ENCODE results near the gene TMEM184B.

The TMEM184B gene

GRCh38 chr22:38305471-38306448, 33.0 kb upstream of the TMEM184B start:
- DNase-seq: peak; percentile 96

- peak; percentile 37 for DNase-seq
These were observed 31.7 kb upstream of the TMEM184B start for GRCh38 chr22:38304526-38304925.

GRCh38 chr22:38303974-38304373, 31.2 kb upstream of the TMEM184B start:
- DNase-seq: no peak

- DNase-seq: no peak
These were observed 30.1 kb upstream of the TMEM184B start for GRCh38 chr22:38302906-38303305.

- no peak for DNase-seq
These were observed 28.1 kb upstream of the TMEM184B start for GRCh38 chr22:38300946-38301345.

GRCh38 chr22:38300197-38300945, 27.6 kb upstream of the TMEM184B start:
- no peak for DNase-seq

GRCh38 chr22:38299770-38300102, 26.9 kb upstream of the TMEM184B start:
- no peak for DNase-seq

GRCh38 chr22:38298312-38299005, 25.6 kb upstream of the TMEM184B start:
- peak; percentile 27 for DNase-seq

GRCh38 chr22:38296372-38296771, 23.6 kb upstream of the TMEM184B start:
- DNase-seq: no peak

GRCh38 chr22:38295863-38296262, 23.1 kb upstream of the TMEM184B start:
- DNase-seq: no peak

GRCh38 chr22:38295339-38295738, 22.5 kb upstream of the TMEM184B start:
- no peak for DNase-seq

GRCh38 chr22:38294193-38294592, 21.4 kb upstream of the TMEM184B start:
- DNase-seq: no peak

GRCh38 chr22:38292694-38293093, 19.9 kb upstream of the TMEM184B start:
- DNase-seq: no peak

- DNase-seq: peak; percentile 24
These were observed 18.5 kb upstream of the TMEM184B start for GRCh38 chr22:38291201-38291777.

- DNase-seq: peak; percentile 31
These were observed 17.5 kb upstream of the TMEM184B start for GRCh38 chr22:38290347-38290746.

- no peak for DNase-seq
These were observed 16.8 kb upstream of the TMEM184B start for GRCh38 chr22:38289583-38290082.

GRCh38 chr22:38286915-38287669, 14.3 kb upstream of the TMEM184B start:
- DNase-seq: no peak

- DNase-seq: no peak
These were observed 12.2 kb upstream of the TMEM184B start for GRCh38 chr22:38285018-38285417.

- DNase-seq: no peak
These were observed 11.2 kb upstream of the TMEM184B start for GRCh38 chr22:38284042-38284402.

- no peak for DNase-seq
These were observed 9.6 kb upstream of the TMEM184B start for GRCh38 chr22:38282397-38282796.

- DNase-seq: no peak
These were observed 3.4 kb upstream of the TMEM184B start for GRCh38 chr22:38276166-38276565.
